ENCODE data around the gene PANX2.

DNA sequence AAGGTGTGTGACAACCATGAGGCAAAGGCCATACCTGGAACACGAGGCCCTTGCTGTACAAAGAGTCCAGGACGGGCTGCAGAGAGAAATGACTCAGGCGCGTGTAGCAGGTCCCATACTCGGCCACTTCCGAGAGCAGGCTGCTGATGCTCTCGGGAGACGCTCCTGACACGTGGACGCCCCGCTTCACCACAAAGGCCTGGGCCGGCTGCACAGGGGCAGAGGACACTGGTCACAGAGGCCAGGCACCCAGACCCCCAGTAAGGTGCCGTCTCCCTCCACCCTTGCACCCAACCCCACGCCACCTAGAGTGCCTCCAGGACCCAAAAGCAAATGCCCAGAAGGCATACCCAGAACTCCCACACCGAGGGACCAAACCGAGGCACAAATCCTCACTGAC, 58.8 kb downstream of the PANX2 start:
- TF ChIP-seq, protein P1, sequence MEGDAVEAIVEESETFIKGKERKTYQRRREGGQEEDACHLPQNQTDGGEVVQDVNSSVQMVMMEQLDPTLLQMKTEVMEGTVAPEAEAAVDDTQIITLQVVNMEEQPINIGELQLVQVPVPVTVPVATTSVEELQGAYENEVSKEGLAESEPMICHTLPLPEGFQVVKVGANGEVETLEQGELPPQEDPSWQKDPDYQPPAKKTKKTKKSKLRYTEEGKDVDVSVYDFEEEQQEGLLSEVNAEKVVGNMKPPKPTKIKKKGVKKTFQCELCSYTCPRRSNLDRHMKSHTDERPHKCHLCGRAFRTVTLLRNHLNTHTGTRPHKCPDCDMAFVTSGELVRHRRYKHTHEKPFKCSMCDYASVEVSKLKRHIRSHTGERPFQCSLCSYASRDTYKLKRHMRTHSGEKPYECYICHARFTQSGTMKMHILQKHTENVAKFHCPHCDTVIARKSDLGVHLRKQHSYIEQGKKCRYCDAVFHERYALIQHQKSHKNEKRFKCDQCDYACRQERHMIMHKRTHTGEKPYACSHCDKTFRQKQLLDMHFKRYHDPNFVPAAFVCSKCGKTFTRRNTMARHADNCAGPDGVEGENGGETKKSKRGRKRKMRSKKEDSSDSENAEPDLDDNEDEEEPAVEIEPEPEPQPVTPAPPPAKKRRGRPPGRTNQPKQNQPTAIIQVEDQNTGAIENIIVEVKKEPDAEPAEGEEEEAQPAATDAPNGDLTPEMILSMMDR (IDR thresholded peaks at IDR 0.05; ENCODE audit: low read length), result no peak
- TF ChIP-seq EZH2 (optimal IDR thresholded peaks at IDR 0.05; ENCODE audit: low read depth, low read length), result no peak
- no peak for TF ChIP-seq EZH2phosphoT487 (IDR thresholded peaks at IDR 0.05; ENCODE audit: low read length)

All from MM.1S (cell line).